Peyer's patch (tissue), 4 donors: ENCODE data around the gene TNK2. TPM values are rescaled to one million over a fixed set of nuclear protein-coding genes. Genes with fewer than 3 reads are reported as not detected.
"Not testable (repeated sequence)": the region's sequence is repeated elsewhere in the genome, so short reads cannot be mapped to it uniquely, and the experiment has no call there.

ENCODE experiments used
- DNase-seq, 3 donors: peaks; one replicate each; pipeline ENCODE4 v3.0.0-alpha.2; 2017 to 2019
- H3K27ac ChIP-seq, 4 donors: fragments of 200-600 bp; sonication (generic); one replicate each; pipeline ENCODE4 v1.5.1; 2016 to 2019
- H3K27me3 ChIP-seq, 2 donors: fragments of 200-600 bp; sonication (generic); one replicate each; pipeline ENCODE4 v1.5.1; 2019
- H3K36me3 ChIP-seq, 3 donors: fragments of 200-600 bp; sonication (generic); one replicate each; pipeline ENCODE4 v1.5.1; 2016 to 2019
- H3K4me1 ChIP-seq, 4 donors: fragments of 200-600 bp; sonication (generic); one replicate each; pipeline ENCODE4 v1.5.1; 2016 to 2019
- H3K4me3 ChIP-seq, 4 donors: fragments of 200-600 bp; sonication (generic); 1 replicate in 3 of 4; 2 replicates in 1 of 4; pipeline ENCODE4 v1.5.1; 2016 to 2019; ENCODE audit warnings: mild to moderate bottlenecking in 1 of 4
- H3K9me3 ChIP-seq, 4 donors: fragments of 200-600 bp; sonication (generic); one replicate each; pipeline ENCODE4 v1.5.1; 2016 to 2019; ENCODE audit warnings: mild to moderate bottlenecking in 1 of 4
- POLR2A ChIP-seq, 2 donors: fragments of 450-650 bp; IDR thresholded peaks; one replicate each; pipeline ENCODE4 v1.5.1; 2017; ENCODE audit warnings: antibody characterized with exemption in 2 of 2, mild to moderate bottlenecking in 2 of 2, moderate library complexity in 2 of 2
- total RNA-seq, 4 donors: library from RNA; depleted of rRNA; stranded (reverse); fragments of >200 nt; gene quantifications; one replicate each; pipeline ENCODE4 v1.1.0, GENCODE V29; 2016
- TF ChIP-seq, protein P1 (sequence below), 6 experiments: fragments of 450-650 bp in 4 of 6; fragments of 200-600 bp in 2 of 6; sonication (generic) in 1 of 6; IDR thresholded peaks; one replicate each; pipeline ENCODE4 v1.5.1; 2017 to 2019; ENCODE audit warnings: antibody characterized with exemption in 6 of 6, mild to moderate bottlenecking in 3 of 6, moderate library complexity in 1 of 6

TNK2 gene
- total RNA-seq, 4 donors from 2014 or later, result 18.6 to 149 (median 24.6) TPM

DNA sequence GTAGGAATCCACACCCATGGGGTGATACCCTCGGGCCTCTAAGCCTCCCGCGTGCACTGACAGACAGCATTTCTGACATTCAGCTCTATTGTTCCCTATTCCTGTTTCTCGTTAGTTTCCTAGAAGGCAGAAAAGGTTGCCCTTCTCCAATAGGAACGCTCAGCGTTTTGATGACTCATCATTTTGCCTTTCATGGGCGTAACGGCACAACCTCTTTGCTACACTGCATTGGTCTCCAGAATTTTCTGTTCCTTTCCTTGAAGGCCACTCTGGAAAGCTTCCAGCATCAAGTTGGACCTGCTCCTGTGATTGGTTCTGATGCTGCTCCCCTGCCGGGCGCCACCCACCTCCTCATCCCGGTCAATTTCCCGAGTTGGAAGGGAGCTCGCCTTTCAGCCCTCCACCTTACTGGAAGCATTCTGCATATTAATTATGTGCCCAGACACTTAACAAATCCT lies 13.0 kb upstream of the TNK2 start:
- Histone ChIP-seq H3K4me1 (no peaks in the 10 kb centered on the region), H3K36me3 (no peaks in the 10 kb centered on the region), H3K4me3 (no peak overlapping the region), H3K27ac (no peak overlapping the region), H3K9me3 (no peaks in the 10 kb centered on the region), H3K27me3 (no peaks in the 10 kb centered on the region)
- peak in 1 of 3 donors; percentile 36 for DNase-seq
- TF ChIP-seq POLR2A (IDR thresholded peaks at IDR 0.05), result no peak
- TF ChIP-seq, protein P1, sequence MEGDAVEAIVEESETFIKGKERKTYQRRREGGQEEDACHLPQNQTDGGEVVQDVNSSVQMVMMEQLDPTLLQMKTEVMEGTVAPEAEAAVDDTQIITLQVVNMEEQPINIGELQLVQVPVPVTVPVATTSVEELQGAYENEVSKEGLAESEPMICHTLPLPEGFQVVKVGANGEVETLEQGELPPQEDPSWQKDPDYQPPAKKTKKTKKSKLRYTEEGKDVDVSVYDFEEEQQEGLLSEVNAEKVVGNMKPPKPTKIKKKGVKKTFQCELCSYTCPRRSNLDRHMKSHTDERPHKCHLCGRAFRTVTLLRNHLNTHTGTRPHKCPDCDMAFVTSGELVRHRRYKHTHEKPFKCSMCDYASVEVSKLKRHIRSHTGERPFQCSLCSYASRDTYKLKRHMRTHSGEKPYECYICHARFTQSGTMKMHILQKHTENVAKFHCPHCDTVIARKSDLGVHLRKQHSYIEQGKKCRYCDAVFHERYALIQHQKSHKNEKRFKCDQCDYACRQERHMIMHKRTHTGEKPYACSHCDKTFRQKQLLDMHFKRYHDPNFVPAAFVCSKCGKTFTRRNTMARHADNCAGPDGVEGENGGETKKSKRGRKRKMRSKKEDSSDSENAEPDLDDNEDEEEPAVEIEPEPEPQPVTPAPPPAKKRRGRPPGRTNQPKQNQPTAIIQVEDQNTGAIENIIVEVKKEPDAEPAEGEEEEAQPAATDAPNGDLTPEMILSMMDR (IDR thresholded peaks at IDR 0.05), result no peak

DNA sequence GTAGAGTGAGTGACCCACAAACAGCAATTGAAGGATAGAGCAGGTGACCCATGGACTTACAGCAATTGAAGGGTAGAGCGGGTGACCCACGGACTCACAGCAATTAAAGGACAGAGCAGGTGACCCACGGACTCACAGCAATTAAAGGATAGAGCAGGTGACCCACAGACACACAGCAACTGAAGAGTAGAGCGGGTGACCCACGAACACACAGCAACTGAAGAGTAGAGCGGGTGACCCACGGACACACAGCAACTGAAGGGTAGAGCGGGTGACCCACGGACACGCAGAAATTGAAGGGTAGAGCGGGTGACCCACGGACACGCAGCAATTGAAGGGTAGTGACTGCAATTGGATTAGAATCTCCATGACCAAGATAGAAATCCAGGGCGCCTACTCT lies 9.8 kb upstream of the TNK2 start:
- H3K36me3 ChIP-seq, result no peaks in the 10 kb centered on the region
- no peaks in the 10 kb centered on the region for H3K9me3 ChIP-seq
- H3K4me3 ChIP-seq, result no peak overlapping the region
- no peak overlapping the region for H3K27ac ChIP-seq
- H3K27me3 ChIP-seq, result no peaks in the 10 kb centered on the region
- TF ChIP-seq, protein P1 (IDR thresholded peaks at IDR 0.05), result no peak
- no peak for TF ChIP-seq POLR2A (IDR thresholded peaks at IDR 0.05)
- H3K4me1 ChIP-seq, result peaks cover 0 to 6% (median 2%) of the 10 kb centered on the region in 4 donors
- peak in 2 of 3 donors; percentile 26 to 47 for DNase-seq

DNA sequence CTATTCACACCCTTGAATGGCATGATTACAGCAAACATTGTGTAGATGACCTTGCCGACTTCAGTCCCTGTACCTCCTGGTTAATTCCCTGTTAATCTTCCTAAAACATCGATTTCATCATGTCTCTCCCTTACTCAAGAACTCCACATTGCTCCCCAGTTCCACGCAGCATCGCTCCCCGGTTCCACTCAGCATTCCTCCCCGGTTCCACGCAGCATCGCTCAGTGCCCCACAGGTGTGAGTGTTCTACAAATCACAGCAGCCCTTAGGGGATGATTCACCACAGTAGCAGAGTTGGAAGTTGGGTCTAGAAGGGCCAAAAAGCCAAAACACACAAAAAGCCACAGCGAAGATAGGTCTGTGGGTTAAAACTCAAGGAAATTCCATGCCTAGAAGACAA lies 8.6 kb upstream of the TNK2 start:
- peak in 1 of 3 donors; percentile 30 for DNase-seq
- H3K9me3 ChIP-seq, result no peaks in the 10 kb centered on the region
- TF ChIP-seq POLR2A (IDR thresholded peaks at IDR 0.05), result no peak
- TF ChIP-seq, protein P1 (IDR thresholded peaks at IDR 0.05), result no peak
- H3K4me3 ChIP-seq, result no peak overlapping the region
- peaks cover 0 to 6% (median 2%) of the 10 kb centered on the region in 4 donors for H3K4me1 ChIP-seq
- no peaks in the 10 kb centered on the region for H3K36me3 ChIP-seq
- H3K27ac ChIP-seq, result no peak overlapping the region
- no peaks in the 10 kb centered on the region for H3K27me3 ChIP-seq

DNA sequence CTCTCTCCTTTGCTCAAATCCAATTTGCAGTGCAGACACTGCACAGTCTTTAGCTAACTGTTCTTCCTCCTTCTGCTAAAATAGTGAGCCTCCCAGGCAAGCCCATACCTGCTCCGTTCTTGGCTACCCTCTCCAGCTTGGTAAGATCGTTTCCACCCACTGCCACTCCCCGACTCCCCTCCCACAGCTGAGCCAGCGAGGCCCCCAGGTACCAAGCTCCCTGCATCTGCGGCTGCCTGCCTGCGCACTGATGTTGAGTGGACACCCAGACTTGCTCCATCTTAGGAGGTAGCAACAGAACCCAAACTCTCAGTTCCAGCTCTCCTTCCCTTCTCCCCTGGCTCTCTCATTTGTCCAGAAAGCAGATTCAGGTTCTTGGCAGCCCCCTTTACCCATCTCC lies 7.9 kb upstream of the TNK2 start:
- TF ChIP-seq, protein P1 (IDR thresholded peaks at IDR 0.05), result no peak
- TF ChIP-seq POLR2A (IDR thresholded peaks at IDR 0.05), result no peak
- Histone ChIP-seq H3K4me1 (peaks cover 0 to 6% (median 2%) of the 10 kb centered on the region in 4 donors), H3K36me3 (no peaks in the 10 kb centered on the region), H3K9me3 (no peaks in the 10 kb centered on the region), H3K27ac (no peak overlapping the region), H3K27me3 (no peaks in the 10 kb centered on the region), H3K4me3 (no peak overlapping the region)
- peak in 2 of 3 donors; percentile 21 to 39 for DNase-seq

DNA sequence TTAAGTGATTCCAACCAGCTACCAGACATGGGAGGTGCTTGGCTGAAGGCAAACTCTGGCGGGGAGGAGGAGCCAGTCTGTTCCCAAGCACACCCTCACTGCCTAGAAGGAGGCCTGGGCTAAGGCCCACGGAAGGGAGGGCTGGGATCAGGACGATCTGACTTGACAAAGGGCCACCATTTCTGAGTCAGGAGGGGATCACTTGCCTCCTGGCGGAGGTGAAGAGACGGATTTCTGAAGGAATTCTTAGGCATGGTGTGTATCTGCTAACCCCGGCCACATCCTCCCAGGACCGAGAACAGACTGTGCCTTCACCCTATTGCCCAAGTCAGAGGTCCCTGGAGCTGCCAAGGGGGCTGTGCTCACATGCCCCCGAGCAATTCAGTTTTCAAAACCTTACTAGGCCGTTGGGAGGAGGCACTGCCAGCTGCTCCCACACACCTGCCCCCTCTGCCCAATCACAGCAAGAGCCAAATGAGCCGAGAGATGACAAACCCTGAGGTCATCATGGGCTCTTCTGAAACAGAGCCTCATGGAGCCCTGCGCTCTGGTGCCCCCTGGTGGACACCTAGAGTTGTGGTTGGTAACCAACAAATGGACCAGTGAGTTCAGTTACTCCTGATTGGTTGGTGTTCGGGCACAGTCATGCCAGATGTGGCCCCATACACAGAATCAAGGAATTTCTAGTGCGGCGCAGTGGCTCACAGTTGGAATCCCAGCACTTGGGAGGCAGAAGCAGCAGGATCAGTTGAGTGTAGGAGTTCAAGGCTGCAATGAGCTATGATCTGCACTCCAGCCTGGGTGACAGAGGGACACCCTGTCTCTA lies 6.5 kb upstream of the TNK2 start:
- peaks cover 0 to 6% (median 2%) of the 10 kb centered on the region in 4 donors for H3K4me1 ChIP-seq
- no peaks in the 10 kb centered on the region for H3K36me3 ChIP-seq
- TF ChIP-seq, protein P1 (IDR thresholded peaks at IDR 0.05), result peak; percentile 89 to 98 (median 95)
- no peak for TF ChIP-seq POLR2A (IDR thresholded peaks at IDR 0.05)
- peak overlapping the region; percentile 17 to 68 (median 51) for H3K27ac ChIP-seq
- no peak overlapping the region for H3K4me3 ChIP-seq
- no peaks in the 10 kb centered on the region for H3K9me3 ChIP-seq
- DNase-seq, result peak; percentile 90 to 98 (median 90)
- H3K27me3 ChIP-seq, result no peaks in the 10 kb centered on the region

DNA sequence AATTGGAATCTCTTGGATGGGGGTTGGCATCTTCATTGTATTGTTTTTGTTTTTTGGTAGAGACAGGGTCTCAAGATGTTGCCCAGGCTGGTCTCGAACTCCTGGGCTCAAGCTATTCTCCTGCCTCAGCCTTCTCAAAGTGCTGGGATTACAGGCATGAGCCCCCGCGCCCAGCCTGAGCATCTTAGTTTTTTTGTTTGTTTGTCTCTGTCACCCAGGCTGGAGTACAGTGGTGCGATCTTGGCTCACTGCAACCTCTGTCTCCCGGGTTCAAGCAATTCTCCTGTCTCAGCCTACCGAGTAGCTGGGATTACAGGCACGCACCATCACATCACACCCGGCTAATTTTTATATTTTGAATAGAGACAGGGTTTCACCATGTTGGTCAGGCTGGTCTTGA lies 5.8 kb upstream of the TNK2 start:
- H3K4me3 ChIP-seq, H3K36me3 ChIP-seq, H3K27me3 ChIP-seq, H3K9me3 ChIP-seq, H3K4me1 ChIP-seq: not testable (repeated sequence)
- DNase-seq, result peak in 1 of 3 donors; percentile 25
- H3K27ac ChIP-seq, result peak overlapping the region in 1 of 4 donors; percentile 68
